ENCODE data around the gene ZNF280A.

The ZNF280A gene

GRCh38 chr22:22465782-22466181, 54.3 kb downstream of the ZNF280A start:
- no peak for DNase-seq

DNA sequence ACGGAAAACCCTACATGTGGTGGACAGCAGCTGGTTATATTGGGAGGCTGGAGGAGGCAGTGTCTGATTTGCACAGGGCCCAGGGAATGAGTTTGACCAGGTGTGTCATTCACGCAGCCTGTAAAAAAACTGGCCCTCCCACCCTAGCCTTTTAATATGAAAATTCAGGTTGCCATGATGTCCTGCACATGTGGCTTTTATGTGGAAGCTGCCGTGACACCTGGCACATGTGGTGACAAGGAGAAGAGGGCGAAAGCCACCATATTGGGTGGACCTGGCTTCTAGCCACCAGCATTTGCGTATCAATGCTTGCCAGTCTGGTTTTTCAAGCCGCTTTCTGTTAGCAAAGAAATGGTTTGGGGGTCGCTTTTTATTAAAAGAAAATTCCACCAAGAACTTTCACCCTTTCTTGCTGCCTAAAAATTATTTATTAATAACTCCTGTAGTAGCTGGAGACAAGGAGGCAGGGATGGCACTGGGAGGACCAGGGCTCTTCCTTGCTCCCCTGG, 54.9 kb downstream of the ZNF280A start:
- DNase-seq: no peak

- DNase-seq: no peak
Measured at GRCh38 chr22:22464541-22465054, 55.5 kb downstream of the ZNF280A start.

DNA sequence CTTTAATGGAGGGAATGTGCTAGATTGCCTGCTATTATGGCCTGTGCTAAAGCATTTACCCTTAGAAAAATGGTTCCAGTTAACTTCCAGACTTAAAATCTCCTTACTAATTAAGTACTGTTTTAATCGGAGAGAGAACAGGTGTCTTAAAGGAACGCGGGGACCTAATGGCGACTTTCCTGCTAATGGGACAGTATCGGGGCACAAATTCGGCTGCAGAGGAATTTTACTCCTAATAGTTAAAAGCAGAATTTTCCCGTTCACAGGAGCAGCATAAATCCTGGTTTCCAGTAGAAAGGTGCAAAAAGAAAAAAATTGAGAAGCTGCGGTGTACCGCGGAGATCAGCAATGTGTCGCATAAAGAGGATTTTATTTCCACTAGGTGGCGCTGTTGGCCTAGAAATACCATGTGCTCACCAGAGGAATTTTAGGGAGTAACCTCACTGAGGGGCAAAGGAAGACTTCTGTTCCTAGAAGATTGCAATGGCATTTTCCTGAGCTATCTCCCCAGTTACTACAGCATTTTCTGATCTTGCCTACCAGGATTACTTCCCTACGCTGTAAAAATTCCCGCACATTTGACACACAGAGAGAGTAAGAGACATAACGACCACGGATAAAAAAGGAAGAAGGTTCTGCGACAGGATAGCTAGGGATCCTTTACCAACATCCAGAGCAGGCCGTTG, 56.1 kb downstream of the ZNF280A start:
- peak in 1 of 2 experiments; percentile 52 for DNase-seq

Data from NCI-H1930 (cell line).